Measurements from ENCODE around the gene TNFSF4.

- TF ChIP-seq EP300 (IDR thresholded peaks at IDR 0.05) (no peak), POLR2A (IDR thresholded peaks at IDR 0.05) (no peak)
- TF ChIP-seq, protein P1, sequence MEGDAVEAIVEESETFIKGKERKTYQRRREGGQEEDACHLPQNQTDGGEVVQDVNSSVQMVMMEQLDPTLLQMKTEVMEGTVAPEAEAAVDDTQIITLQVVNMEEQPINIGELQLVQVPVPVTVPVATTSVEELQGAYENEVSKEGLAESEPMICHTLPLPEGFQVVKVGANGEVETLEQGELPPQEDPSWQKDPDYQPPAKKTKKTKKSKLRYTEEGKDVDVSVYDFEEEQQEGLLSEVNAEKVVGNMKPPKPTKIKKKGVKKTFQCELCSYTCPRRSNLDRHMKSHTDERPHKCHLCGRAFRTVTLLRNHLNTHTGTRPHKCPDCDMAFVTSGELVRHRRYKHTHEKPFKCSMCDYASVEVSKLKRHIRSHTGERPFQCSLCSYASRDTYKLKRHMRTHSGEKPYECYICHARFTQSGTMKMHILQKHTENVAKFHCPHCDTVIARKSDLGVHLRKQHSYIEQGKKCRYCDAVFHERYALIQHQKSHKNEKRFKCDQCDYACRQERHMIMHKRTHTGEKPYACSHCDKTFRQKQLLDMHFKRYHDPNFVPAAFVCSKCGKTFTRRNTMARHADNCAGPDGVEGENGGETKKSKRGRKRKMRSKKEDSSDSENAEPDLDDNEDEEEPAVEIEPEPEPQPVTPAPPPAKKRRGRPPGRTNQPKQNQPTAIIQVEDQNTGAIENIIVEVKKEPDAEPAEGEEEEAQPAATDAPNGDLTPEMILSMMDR (IDR thresholded peaks at IDR 0.05) = no peak
Measured at GRCh38 chr1:173181791-173182190, 25.3 kb downstream of the TNFSF4 start.
